ENCODE measurements around the gene SLC39A10. TPM values are rescaled to one million over a fixed set of nuclear protein-coding genes. Genes with fewer than 3 reads are reported as not detected.

Gene SLC39A10
- total RNA-seq, 1 donor, result 57.8 TPM

GRCh38 chr2:195633974-195634373 lies 23.1 kb upstream of the SLC39A10 start:
- DNase-seq (ENCODE audit: low read depth), result no peak
- TF ChIP-seq CTCF (IDR thresholded peaks at IDR 0.05; ENCODE audit: insufficient read depth, low read length), result no peak
- no peak overlapping the region for H3K4me3 ChIP-seq (ENCODE audit: low read depth, low read length)

GRCh38 chr2:195636890-195637289 lies 20.1 kb upstream of the SLC39A10 start:
- DNase-seq (ENCODE audit: low read depth), result no peak
- TF ChIP-seq CTCF (IDR thresholded peaks at IDR 0.05; ENCODE audit: insufficient read depth, low read length), result no peak

GRCh38 chr2:195638750-195639149 lies 18.3 kb upstream of the SLC39A10 start:
- no peak for TF ChIP-seq CTCF (IDR thresholded peaks at IDR 0.05; ENCODE audit: insufficient read depth, low read length)
- no peak overlapping the region for H3K4me3 ChIP-seq (ENCODE audit: low read depth, low read length)
- no peak for DNase-seq (ENCODE audit: low read depth)

More at GRCh38 chr2:195636890-195637289, 20.1 kb upstream of the SLC39A10 start:
- H3K4me3 ChIP-seq (ENCODE audit: low read depth, low read length), result no peak overlapping the region

GRCh38 chr2:195639238-195639858 lies 17.7 kb upstream of the SLC39A10 start:
- H3K4me3 ChIP-seq (ENCODE audit: low read depth, low read length), result no peak overlapping the region
- TF ChIP-seq CTCF (IDR thresholded peaks at IDR 0.05; ENCODE audit: insufficient read depth, low read length), result no peak
- no peak for DNase-seq (ENCODE audit: low read depth)

GRCh38 chr2:195639959-195640358 lies 17.1 kb upstream of the SLC39A10 start:
- no peak for DNase-seq (ENCODE audit: low read depth)
- no peak overlapping the region for H3K4me3 ChIP-seq (ENCODE audit: low read depth, low read length)
- no peak for TF ChIP-seq CTCF (IDR thresholded peaks at IDR 0.05; ENCODE audit: insufficient read depth, low read length)

- H3K4me3 ChIP-seq (ENCODE audit: low read depth, low read length), result no peak overlapping the region
- no peak for TF ChIP-seq CTCF (IDR thresholded peaks at IDR 0.05; ENCODE audit: insufficient read depth, low read length)
- DNase-seq (ENCODE audit: low read depth), result no peak
Measured at GRCh38 chr2:195642027-195642678, 14.9 kb upstream of the SLC39A10 start.
